ENCODE measurements around the gene TSKU.

Gene TSKU

GRCh38 chr11:76791861-76792260, 8.7 kb downstream of the TSKU start:
- H3K4me1 ChIP-seq (ENCODE audit: insufficient read depth, low read length, poor library complexity, severe bottlenecking), result peaks cover 10% of the 10 kb centered on the region
- no peak overlapping the region for H3K4me2 ChIP-seq (ENCODE audit: low read depth, low read length, poor library complexity, severe bottlenecking)
- H3K9me3 ChIP-seq (ENCODE audit: insufficient read depth, low read depth, low read length), result no peaks in the 10 kb centered on the region; the same call in 1 of the 2 replicates
- H3K4me3 ChIP-seq (ENCODE audit: low read length, poor library complexity, severe bottlenecking), result no peak overlapping the region
- no peaks in the 10 kb centered on the region for H3K9me2 ChIP-seq (replicated peaks; ENCODE audit: low read depth, low read length)
- TF ChIP-seq CTCF (conservative IDR thresholded peaks at IDR 0.05; ENCODE audit: low read length) (no peak), EZH2phosphoT487 (IDR thresholded peaks at IDR 0.05; ENCODE audit: borderline replicate concordance) (no peak)
- peaks cover 6% of the 10 kb centered on the region for H4K20me1 ChIP-seq (ENCODE audit: insufficient read depth, low read length, poor library complexity, severe bottlenecking)
- peaks cover 12% of the 10 kb centered on the region; the same call in 1 of the 2 replicates for H3K36me3 ChIP-seq (ENCODE audit: insufficient read depth, low read length)
- H3K9ac ChIP-seq (ENCODE audit: low read depth, low read length, poor library complexity, severe bottlenecking), result no peak overlapping the region
- no peaks in the 10 kb centered on the region for H3K27me3 ChIP-seq (ENCODE audit: insufficient read depth, low read length, poor library complexity, severe bottlenecking)
- no peak overlapping the region for H2AFZ ChIP-seq (ENCODE audit: low read length)
- H3F3A ChIP-seq (ENCODE audit: low read depth), result no peaks in the 10 kb centered on the region
- H3K79me2 ChIP-seq (ENCODE audit: insufficient read depth, low read length), result peaks cover 45% of the 10 kb centered on the region; the same call in 1 of the 2 replicates

GRCh38 chr11:76792505-76793264, 9.5 kb downstream of the TSKU start:
- peaks cover 2% of the 10 kb centered on the region for H3K4me1 ChIP-seq (ENCODE audit: insufficient read depth, low read length, poor library complexity, severe bottlenecking)
- no peaks in the 10 kb centered on the region for H3F3A ChIP-seq (ENCODE audit: low read depth)
- peaks cover 37% of the 10 kb centered on the region; the same call in 1 of the 2 replicates for H3K79me2 ChIP-seq (ENCODE audit: insufficient read depth, low read length)
- no peak overlapping the region for H3K4me3 ChIP-seq (ENCODE audit: low read length, poor library complexity, severe bottlenecking)
- no peak overlapping the region for H2AFZ ChIP-seq (ENCODE audit: low read length)
- peaks cover 20% of the 10 kb centered on the region; the same call in 1 of the 2 replicates for H3K36me3 ChIP-seq (ENCODE audit: insufficient read depth, low read length)
- no peak overlapping the region for H3K9ac ChIP-seq (ENCODE audit: low read depth, low read length, poor library complexity, severe bottlenecking)
- H3K27me3 ChIP-seq (ENCODE audit: insufficient read depth, low read length, poor library complexity, severe bottlenecking), result no peaks in the 10 kb centered on the region
- H3K9me2 ChIP-seq (replicated peaks; ENCODE audit: low read depth, low read length), result no peaks in the 10 kb centered on the region
- no peak overlapping the region for H3K4me2 ChIP-seq (ENCODE audit: low read depth, low read length, poor library complexity, severe bottlenecking)
- peaks cover 6% of the 10 kb centered on the region for H4K20me1 ChIP-seq (ENCODE audit: insufficient read depth, low read length, poor library complexity, severe bottlenecking)
- H3K9me3 ChIP-seq (ENCODE audit: insufficient read depth, low read depth, low read length), result no peaks in the 10 kb centered on the region; the same call in 1 of the 2 replicates
- TF ChIP-seq CTCF (conservative IDR thresholded peaks at IDR 0.05; ENCODE audit: low read length) (no peak), EZH2phosphoT487 (IDR thresholded peaks at IDR 0.05; ENCODE audit: borderline replicate concordance) (no peak)

GRCh38 chr11:76793391-76794291, 10.5 kb downstream of the TSKU start:
- Histone ChIP-seq H3K36me3 (ENCODE audit: insufficient read depth, low read length) (peaks cover 20% of the 10 kb centered on the region; the same call in 1 of the 2 replicates), H3K4me3 (ENCODE audit: low read length, poor library complexity, severe bottlenecking) (no peak overlapping the region), H2AFZ (ENCODE audit: low read length) (no peak overlapping the region), H4K20me1 (ENCODE audit: insufficient read depth, low read length, poor library complexity, severe bottlenecking) (peaks cover 6% of the 10 kb centered on the region), H3K79me2 (ENCODE audit: insufficient read depth, low read length) (peaks cover 29% of the 10 kb centered on the region; the same call in 1 of the 2 replicates), H3K4me2 (ENCODE audit: low read depth, low read length, poor library complexity, severe bottlenecking) (no peak overlapping the region), H3F3A (ENCODE audit: low read depth) (no peaks in the 10 kb centered on the region), H3K27me3 (ENCODE audit: insufficient read depth, low read length, poor library complexity, severe bottlenecking) (no peaks in the 10 kb centered on the region), H3K9me3 (ENCODE audit: insufficient read depth, low read depth, low read length) (no peaks in the 10 kb centered on the region; the same call in 1 of the 2 replicates), H3K4me1 (ENCODE audit: insufficient read depth, low read length, poor library complexity, severe bottlenecking) (no peaks in the 10 kb centered on the region), H3K9me2 (replicated peaks; ENCODE audit: low read depth, low read length) (no peaks in the 10 kb centered on the region), H3K9ac (ENCODE audit: low read depth, low read length, poor library complexity, severe bottlenecking) (no peak overlapping the region)
- TF ChIP-seq CTCF (conservative IDR thresholded peaks at IDR 0.05; ENCODE audit: low read length) (no peak), EZH2phosphoT487 (IDR thresholded peaks at IDR 0.05; ENCODE audit: borderline replicate concordance) (no peak)

All from Loucy (cell line).